Gastroesophageal sphincter (tissue), 3 donors: ENCODE measurements around the gene ATRN.

Source experiments
- EP300 ChIP-seq: sonication (generic); formaldehyde crosslinking; IDR thresholded peaks from one replicate; pipeline ENCODE4 v1.6.1; 2017; ENCODE audit warnings: antibody characterized with exemption, mild to moderate bottlenecking
- POLR2AphosphoS5 ChIP-seq: sonication (generic); formaldehyde crosslinking; IDR thresholded peaks from one replicate; pipeline ENCODE4 v1.6.1; 2017; ENCODE audit warnings: antibody characterized with exemption
- TF ChIP-seq, protein P1 (sequence below), 4 experiments: fragments of 200-600 bp in 2 of 4; fragments of 450-650 bp in 2 of 4; sonication (generic) in 1 of 4; IDR thresholded peaks; one replicate each; pipeline ENCODE4 v1.5.1; 2017 to 2019; ENCODE audit warnings: antibody characterized with exemption in 4 of 4, mild to moderate bottlenecking in 2 of 4, moderate library complexity in 2 of 4

DNA sequence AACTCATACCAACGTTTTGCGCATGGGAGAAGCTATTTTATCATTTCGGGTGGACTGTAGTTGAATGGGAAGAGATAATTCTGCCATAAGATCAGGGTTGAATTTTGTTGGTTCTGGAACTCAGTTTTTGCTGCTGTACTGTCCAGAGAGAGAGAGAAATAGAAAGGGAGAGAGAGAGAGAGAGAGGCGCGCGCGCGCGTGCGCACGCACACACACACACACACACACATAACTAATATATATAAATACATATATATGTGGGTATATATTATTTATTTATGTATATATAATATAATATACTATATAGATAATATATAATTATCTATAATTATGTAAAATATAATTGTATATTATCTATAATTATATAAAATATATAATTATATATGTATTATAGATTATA, 21.9 kb downstream of the ATRN start:
- TF ChIP-seq, protein P1, sequence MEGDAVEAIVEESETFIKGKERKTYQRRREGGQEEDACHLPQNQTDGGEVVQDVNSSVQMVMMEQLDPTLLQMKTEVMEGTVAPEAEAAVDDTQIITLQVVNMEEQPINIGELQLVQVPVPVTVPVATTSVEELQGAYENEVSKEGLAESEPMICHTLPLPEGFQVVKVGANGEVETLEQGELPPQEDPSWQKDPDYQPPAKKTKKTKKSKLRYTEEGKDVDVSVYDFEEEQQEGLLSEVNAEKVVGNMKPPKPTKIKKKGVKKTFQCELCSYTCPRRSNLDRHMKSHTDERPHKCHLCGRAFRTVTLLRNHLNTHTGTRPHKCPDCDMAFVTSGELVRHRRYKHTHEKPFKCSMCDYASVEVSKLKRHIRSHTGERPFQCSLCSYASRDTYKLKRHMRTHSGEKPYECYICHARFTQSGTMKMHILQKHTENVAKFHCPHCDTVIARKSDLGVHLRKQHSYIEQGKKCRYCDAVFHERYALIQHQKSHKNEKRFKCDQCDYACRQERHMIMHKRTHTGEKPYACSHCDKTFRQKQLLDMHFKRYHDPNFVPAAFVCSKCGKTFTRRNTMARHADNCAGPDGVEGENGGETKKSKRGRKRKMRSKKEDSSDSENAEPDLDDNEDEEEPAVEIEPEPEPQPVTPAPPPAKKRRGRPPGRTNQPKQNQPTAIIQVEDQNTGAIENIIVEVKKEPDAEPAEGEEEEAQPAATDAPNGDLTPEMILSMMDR (IDR thresholded peaks at IDR 0.05): no peak
- TF ChIP-seq POLR2AphosphoS5: no peak
- TF ChIP-seq EP300: no peak
